ENCODE results near the gene RBFOX2.

Gene RBFOX2

DNA sequence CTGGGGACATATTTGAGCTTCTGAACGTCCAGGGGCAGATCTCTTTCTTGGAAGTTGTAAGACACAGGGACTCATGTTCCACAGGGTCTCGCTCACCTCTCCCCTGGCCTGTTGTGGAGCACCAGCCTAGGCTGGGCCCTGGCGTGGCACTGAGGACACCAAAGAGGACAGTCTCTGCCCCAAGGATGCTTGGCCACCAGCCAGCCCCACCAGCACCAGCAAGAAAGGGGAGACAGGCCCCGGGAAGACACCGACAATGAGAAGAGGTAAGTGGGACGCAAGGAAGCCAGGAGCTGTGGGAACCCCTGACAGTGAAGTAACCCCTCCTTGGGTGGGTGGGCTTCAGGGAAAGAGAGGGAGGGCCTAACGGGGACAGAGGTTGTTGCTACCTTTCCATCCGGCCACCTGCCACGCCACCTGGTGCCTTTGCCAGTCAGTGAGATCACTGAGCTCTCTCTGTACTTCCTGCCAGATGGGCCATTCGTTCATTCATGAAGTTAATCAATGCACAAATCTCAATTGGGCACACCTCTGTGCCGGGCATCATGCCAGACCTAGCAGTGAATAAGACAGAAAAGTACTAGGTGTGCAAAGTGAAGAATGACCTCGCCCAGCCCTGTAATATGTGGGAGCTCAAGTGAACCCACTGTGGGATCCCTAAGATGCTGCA lies 299.9 kb downstream of the RBFOX2 start:
- Histone ChIP-seq H3K9me3 (ENCODE audit: severe bottlenecking) (no peaks in the 10 kb centered on the region), H3K4me3 (ENCODE audit: low read depth, low read length) (no peak overlapping the region), H3K27ac (no peak overlapping the region), H3K36me3 (no peaks in the 10 kb centered on the region), H3K27me3 (ENCODE audit: insufficient read depth, low read depth, severe bottlenecking) (no peaks in the 10 kb centered on the region)
- TF ChIP-seq, protein P1, sequence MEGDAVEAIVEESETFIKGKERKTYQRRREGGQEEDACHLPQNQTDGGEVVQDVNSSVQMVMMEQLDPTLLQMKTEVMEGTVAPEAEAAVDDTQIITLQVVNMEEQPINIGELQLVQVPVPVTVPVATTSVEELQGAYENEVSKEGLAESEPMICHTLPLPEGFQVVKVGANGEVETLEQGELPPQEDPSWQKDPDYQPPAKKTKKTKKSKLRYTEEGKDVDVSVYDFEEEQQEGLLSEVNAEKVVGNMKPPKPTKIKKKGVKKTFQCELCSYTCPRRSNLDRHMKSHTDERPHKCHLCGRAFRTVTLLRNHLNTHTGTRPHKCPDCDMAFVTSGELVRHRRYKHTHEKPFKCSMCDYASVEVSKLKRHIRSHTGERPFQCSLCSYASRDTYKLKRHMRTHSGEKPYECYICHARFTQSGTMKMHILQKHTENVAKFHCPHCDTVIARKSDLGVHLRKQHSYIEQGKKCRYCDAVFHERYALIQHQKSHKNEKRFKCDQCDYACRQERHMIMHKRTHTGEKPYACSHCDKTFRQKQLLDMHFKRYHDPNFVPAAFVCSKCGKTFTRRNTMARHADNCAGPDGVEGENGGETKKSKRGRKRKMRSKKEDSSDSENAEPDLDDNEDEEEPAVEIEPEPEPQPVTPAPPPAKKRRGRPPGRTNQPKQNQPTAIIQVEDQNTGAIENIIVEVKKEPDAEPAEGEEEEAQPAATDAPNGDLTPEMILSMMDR (IDR thresholded peaks at IDR 0.05; ENCODE audit: low read depth, low read length) = no peak
- no peak for DNase-seq

DNA sequence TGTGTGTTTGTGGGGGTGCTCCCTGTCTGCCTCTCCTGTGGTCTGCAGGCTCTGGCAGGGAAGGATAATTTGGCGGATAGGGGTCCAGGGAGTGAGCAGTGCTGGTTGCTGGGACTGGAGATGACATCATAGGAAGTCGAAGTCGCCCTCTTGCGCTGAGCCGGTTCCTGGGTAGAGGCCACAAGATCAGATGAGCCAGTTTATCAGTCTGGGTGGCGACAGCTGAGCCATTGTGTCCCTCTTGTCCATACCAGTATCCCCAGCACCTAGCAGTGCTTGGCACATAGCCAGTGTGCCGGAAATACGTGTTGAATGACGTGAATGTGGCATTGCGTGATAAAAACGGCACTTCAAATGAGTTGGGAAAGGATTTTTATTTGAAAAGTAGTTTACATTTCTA lies 301.2 kb downstream of the RBFOX2 start:
- TF ChIP-seq, protein P1 (IDR thresholded peaks at IDR 0.05; ENCODE audit: low read depth, low read length) = no peak
- no peak overlapping the region for H3K27ac ChIP-seq
- DNase-seq = no peak
- no peaks in the 10 kb centered on the region for H3K9me3 ChIP-seq (ENCODE audit: severe bottlenecking)
- H3K4me3 ChIP-seq (ENCODE audit: low read depth, low read length) = no peak overlapping the region
- H3K36me3 ChIP-seq = no peaks in the 10 kb centered on the region
- no peaks in the 10 kb centered on the region for H3K27me3 ChIP-seq (ENCODE audit: insufficient read depth, low read depth, severe bottlenecking)

DNA sequence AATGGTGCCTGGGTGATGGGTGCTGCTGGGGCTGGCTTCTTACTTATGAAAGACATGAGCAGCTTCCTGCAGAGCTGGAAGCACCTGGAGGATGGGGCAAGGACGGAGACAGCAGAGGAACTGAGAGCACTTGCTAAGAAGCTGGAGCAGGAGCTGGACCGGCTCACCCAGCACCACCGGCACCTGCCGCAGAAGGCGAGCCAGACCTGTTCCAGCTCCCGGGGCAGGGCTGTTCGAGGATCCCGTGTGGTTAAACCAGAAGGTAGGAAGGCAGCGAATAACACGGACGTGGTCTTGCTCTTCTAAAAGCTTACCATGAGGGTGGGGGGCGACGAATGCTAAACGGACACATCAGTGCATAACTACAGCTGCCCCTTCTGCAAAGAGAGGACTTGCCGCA lies 301.7 kb downstream of the RBFOX2 start:
- Histone ChIP-seq H3K9me3 (ENCODE audit: severe bottlenecking) (no peaks in the 10 kb centered on the region), H3K27ac (no peak overlapping the region), H3K36me3 (no peaks in the 10 kb centered on the region), H3K27me3 (ENCODE audit: insufficient read depth, low read depth, severe bottlenecking) (no peaks in the 10 kb centered on the region), H3K4me3 (ENCODE audit: low read depth, low read length) (no peak overlapping the region)
- DNase-seq = no peak
- TF ChIP-seq, protein P1 (IDR thresholded peaks at IDR 0.05; ENCODE audit: low read depth, low read length) = no peak

DNA sequence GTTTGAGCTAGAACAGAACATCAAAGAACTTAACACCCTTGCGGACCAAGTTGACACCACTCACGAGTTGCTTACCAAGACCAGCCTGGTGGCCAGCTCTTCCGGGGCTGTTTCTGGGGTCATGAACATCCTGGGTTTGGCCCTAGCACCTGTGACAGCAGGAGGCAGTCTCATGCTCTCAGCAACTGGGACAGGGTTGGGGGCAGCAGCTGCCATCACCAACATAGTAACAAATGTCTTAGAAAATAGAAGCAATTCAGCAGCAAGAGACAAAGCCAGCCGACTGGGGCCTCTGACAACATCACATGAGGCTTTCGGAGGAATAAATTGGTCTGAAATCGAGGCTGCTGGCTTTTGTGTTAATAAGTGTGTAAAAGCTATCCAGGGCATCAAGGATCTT lies 302.2 kb downstream of the RBFOX2 start:
- H3K4me3 ChIP-seq (ENCODE audit: low read depth, low read length) = no peak overlapping the region
- no peaks in the 10 kb centered on the region for H3K36me3 ChIP-seq
- no peak overlapping the region for H3K27ac ChIP-seq
- no peak for DNase-seq
- no peaks in the 10 kb centered on the region for H3K27me3 ChIP-seq (ENCODE audit: insufficient read depth, low read depth, severe bottlenecking)
- H3K9me3 ChIP-seq (ENCODE audit: severe bottlenecking) = no peaks in the 10 kb centered on the region
- TF ChIP-seq, protein P1 (IDR thresholded peaks at IDR 0.05; ENCODE audit: low read depth, low read length) = no peak

DNA sequence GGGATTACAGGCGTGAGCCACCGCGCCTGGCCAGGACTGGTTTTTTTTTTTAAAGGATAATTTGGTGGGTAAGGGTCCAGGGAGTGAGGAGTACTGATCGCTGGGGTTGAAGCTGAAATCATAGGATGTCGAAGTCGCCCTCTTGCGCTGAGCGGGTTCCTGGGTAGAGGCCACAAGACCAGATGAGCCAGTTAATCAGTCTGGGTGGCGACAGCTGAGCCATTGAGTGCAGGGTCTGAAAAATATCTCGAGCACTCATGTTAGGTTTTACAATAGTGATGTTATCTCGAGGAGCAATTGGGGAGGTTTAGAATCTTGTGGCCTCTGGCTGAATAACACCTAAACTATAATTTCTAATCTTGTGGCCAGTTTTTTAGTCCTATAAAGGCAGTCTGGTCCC lies 303.1 kb downstream of the RBFOX2 start:
- H3K9me3 ChIP-seq (ENCODE audit: severe bottlenecking) = no peaks in the 10 kb centered on the region
- DNase-seq = no peak
- TF ChIP-seq, protein P1 (IDR thresholded peaks at IDR 0.05; ENCODE audit: low read depth, low read length) = no peak
- no peak overlapping the region for H3K27ac ChIP-seq
- H3K36me3 ChIP-seq = no peaks in the 10 kb centered on the region
- no peaks in the 10 kb centered on the region for H3K27me3 ChIP-seq (ENCODE audit: insufficient read depth, low read depth, severe bottlenecking)
- H3K4me3 ChIP-seq (ENCODE audit: low read depth, low read length) = no peak overlapping the region

DNA sequence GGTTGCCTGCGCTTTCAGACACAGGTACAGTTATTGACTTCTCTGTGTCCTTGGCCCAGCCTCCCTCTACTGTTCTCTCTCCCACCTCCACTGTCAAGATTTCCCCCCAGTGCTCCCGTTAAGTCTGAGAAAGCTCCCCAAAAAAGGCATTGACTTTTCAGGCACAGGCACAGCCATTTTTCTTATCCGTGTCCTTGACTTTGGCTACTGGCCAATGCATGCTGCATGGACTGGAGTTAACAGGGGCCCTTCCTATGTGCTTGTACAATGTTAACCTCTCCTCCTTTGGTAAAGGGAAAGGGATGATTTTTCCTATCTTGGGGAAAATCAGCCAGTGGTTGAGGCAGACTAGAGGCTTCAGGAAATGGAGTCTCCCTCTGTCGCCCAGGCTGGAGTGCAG lies 306.7 kb downstream of the RBFOX2 start:
- TF ChIP-seq, protein P1 (IDR thresholded peaks at IDR 0.05; ENCODE audit: low read depth, low read length) = no peak
- no peaks in the 10 kb centered on the region for H3K9me3 ChIP-seq (ENCODE audit: severe bottlenecking)
- DNase-seq = no peak
- no peaks in the 10 kb centered on the region for H3K27me3 ChIP-seq (ENCODE audit: insufficient read depth, low read depth, severe bottlenecking)
- H3K27ac ChIP-seq = no peak overlapping the region
- no peak overlapping the region for H3K4me3 ChIP-seq (ENCODE audit: low read depth, low read length)
- no peaks in the 10 kb centered on the region for H3K36me3 ChIP-seq
